Fibroblast of the aortic adventitia (primary cell): ENCODE data around the gene DCAF8L2. TPM values are rescaled to one million over a fixed set of nuclear protein-coding genes. Genes with fewer than 3 reads are reported as not detected.

ENCODE experiments used
- DNase-seq: peaks from one replicate; pipeline ENCODE4 v3.0.0-alpha.2; 2010; ENCODE audit warnings: low read depth
- H3K4me3 ChIP-seq: 2 replicates; pipeline ENCODE4 v1.5.1; 2011; ENCODE audit warnings: low read depth, mild to moderate bottlenecking, control low read depth, low read length, moderate library complexity
- CTCF ChIP-seq: IDR thresholded peaks from 2 replicates; pipeline ENCODE4 v1.5.1; 2011; ENCODE audit warnings: mild to moderate bottlenecking, low read length, control low read depth, inconsistent platforms; ENCODE audit not compliant: insufficient read depth
- total RNA-seq: library from RNA; depleted of rRNA; stranded (reverse); fragments of >200 nt; gene quantifications from 2 replicates; pipeline ENCODE4 v1.2.3, GENCODE V29; 2012; ENCODE audit warnings: low replicate concordance

Gene DCAF8L2
- total RNA-seq, 1 donor: not detected

DNA sequence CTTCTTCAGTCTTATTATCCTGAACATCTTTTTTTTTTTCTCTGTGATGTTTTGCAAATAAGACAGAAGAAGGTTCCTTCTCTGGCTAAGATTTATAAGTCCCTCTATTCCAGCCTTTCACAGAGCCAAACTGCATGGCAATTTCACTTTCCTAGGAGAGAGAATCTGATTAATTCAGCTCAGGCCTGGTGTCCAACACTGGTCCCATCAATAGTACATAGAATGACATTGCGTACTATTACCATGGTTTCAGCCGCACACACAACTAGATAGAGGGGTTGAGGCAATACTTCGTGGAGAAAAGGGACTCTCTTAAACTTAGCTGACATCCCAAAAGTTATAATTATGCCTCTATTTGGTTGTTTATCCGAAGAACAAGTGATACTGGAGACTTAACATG lies 18.5 kb downstream of the DCAF8L2 start:
- no peak overlapping the region for H3K4me3 ChIP-seq
- DNase-seq: no peak
- TF ChIP-seq CTCF: no peak

DNA sequence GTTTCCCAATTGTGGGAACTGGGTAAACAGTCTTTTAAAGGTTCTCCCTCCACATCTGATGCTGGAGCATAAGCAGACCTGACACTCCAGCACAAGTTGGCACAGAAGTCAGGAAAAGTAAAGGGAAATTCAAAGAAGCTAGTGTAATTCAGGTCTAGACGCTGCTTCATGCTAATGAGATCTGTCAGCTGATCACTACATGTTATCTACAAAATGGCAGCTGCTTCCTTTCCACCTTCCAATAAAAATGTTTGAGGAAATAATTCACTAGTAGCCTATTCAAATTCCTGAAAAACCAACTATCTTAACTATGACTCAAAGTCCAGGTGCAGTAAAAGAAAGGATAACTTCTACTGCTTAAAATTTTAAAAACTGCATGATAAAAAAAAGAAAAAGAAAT lies 29.3 kb downstream of the DCAF8L2 start:
- H3K4me3 ChIP-seq: no peak overlapping the region
- DNase-seq: no peak
- TF ChIP-seq CTCF: no peak

DNA sequence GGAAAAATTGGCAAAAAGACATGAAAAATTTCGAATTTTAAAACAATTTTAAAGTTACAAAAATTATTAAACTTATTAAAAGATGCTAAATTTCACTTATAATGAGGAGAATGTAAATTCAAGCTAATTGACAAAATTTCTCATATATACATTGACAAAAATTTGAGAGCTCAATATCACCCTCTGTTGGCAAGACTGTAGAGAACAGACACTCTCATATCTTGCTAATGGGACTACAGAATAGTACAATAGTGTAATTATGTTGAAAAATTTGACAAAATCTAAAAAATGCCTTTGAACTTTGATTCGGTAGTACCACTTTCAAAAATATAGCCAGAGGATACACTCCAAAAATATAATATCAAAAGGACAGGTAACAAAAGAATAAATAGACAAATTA lies 29.8 kb downstream of the DCAF8L2 start:
- no peak overlapping the region for H3K4me3 ChIP-seq
- peak; percentile 47 for TF ChIP-seq CTCF
- peak; percentile 25 for DNase-seq

GRCh38 chrX:27622883-27623282 lies 32.7 kb downstream of the DCAF8L2 start:
- no peak for TF ChIP-seq CTCF
- DNase-seq: no peak

DNA sequence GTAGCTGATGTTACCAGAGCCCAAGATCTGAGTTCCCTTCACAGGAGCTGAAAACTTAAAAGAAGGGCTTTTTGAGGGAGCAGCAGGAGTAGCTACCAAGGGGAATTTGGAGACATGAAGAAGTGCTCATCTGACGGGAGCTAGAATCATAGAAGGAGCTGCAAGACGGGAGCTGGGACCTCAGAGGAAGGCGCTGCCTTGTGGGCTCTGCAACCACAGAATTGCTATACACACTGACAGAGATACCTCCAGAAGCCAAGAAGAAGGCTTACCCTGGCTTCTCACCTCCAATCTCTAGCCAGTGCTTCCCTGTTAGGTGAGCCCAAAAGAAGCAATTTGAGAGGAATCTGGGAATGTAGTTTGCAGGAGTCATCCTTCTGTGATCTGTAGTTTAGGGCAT lies 35.9 kb downstream of the DCAF8L2 start:
- no peak for TF ChIP-seq CTCF
- DNase-seq: no peak

More at GRCh38 chrX:27622883-27623282, 32.7 kb downstream of the DCAF8L2 start:
- H3K4me3 ChIP-seq: no peak overlapping the region

GRCh38 chrX:27633328-27633727 lies 43.2 kb downstream of the DCAF8L2 start:
- no peak for DNase-seq
- H3K4me3 ChIP-seq: no peak overlapping the region
- no peak for TF ChIP-seq CTCF

More for the DNA sequence above, 35.9 kb downstream of the DCAF8L2 start:
- no peak overlapping the region for H3K4me3 ChIP-seq

DNA sequence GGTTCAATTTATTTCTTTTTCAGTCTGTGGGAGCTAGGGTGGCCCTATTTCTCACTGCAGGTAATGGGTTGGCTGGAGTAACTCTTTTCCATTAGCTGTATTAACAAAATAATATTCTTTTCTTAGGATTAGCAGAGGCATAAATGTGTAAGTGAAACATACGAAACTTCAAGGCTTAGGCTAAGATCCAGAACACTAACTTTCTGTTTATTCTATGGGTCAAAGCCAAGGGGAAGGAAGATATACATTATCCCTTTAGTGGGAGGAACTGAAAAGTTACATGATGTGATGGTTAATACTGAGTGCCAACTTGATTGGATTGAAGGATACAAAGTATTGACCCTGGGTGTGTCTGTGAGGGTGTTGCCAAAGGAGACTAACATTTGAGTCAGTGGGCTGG lies 66.4 kb downstream of the DCAF8L2 start:
- no peak for DNase-seq
- H3K4me3 ChIP-seq: no peak overlapping the region
- no peak for TF ChIP-seq CTCF
